ENCODE measurements around the gene TMTC2.
A peak's percentile ranks its signal among the peaks of the same experiment; 100 is the strongest.

Gene TMTC2

DNA sequence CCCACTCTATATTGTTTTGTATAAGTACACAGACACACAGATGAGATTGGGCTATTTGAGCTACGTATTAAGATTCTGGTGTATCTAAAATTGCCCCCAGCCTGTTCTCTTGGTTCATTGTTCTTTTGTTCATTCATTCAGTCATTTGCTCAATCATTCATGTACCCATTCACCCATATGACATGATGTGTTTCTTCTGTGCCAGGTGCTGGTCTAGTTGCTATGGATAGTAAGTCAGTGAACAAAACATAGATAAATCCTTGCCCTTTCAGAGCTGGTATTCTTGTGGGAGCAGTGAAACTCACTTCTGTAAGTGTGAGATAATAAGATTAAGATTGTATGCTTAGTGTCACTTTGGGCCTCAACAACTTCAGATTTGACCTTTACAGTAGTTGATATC is 191.3 kb downstream of the TMTC2 start:
- no peak for DNase-seq (ENCODE audit: low read depth, low spot score)

DNA sequence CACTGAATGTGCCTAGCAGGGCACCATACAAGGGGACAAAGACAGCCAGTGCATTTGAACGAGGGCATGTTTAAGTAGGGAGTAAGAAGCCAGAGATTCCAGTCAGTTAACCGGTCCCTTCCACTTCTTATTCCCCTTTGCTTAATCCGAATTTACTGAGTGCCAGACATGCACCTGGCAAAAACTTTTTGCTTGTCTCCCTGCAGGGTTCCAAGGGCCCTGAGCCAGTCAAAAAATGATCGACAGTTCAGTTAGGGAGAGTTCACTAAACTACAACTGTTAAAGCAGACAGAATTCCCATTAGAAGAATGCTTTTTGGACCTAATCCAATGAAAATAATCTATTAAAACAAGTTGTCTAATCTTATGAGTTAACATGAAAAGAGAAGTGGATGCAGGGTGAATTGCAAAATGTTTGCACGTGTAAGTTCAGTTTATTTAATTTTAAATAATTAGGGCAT is 193.8 kb downstream of the TMTC2 start:
- DNase-seq (ENCODE audit: low read depth, low spot score), result peak; percentile 7

DNA sequence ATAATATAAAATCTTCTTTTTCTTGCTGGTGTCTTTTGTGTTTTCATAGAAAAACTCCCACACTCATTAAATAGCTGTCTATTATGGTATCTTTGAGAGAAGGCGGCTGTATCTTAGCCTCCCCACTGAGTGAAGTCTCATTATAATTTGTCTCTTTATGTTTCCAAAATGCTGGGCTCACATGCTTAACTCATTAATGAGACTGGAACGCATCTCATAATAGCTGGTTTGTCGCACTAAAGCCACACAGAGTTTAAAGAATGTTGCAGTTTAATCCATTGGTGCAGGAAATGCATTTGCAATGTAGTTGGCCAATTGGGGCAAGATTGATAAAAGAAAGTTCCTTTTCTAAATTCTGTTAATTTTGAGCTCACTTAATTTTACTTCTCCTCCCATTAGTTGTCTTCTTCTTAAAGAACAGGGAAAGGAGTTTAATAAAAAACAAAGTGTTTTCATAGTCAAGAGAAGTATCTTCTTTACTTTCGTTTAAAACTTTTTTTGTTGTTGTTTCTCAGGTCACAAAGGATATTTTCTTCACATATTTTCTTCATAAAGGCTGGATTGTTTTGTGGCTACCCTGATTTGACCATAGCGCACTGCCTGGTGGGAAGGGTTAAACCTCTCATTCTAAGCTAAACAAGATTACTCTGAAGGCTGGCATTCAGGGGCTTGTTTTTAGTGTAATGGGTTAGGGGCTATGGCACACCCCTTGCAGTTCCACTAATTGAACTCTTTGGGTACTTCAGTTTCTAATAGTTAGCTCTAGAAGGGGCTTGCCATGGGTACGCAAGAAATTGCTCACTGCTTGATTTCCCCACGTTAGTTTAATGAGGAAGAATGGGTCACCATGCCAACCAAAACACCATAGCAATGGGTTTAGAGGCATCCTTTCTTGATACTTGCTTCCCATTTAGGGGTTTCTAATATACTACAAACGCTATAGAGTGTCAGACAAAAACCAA is 197.0 kb downstream of the TMTC2 start:
- DNase-seq (ENCODE audit: low read depth, low spot score), result no peak

DNA sequence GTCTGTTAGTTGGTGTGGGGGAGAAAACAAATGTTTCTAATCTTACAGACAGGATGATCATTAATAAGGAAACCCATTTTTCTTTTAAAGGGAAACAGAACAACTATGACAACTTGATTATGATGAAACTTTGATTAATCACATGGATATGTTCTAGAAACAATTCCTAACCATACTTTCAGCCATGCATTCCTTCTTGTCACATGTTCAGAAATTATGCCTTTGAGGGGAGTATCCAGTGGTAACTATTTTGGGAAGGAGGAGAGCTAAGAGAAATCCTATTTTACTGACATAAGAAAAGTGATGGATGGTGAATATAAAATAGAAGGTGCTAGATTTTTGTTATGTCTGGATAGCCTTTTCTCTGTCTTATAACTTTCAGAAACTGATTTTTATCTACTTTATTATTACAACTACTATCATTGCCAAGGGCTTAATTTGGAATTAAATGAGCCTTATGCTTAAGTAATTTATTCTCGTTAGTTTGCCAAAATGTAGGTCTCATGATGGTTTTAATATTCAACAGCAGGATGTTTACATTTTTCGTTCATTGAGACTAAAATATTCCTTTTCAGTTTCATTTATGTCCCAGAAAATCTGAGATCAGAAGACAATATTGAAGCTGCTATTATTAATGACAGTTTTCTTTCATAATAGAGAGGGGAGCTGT is 200.1 kb downstream of the TMTC2 start:
- DNase-seq (ENCODE audit: low read depth, low spot score), result no peak

DNA sequence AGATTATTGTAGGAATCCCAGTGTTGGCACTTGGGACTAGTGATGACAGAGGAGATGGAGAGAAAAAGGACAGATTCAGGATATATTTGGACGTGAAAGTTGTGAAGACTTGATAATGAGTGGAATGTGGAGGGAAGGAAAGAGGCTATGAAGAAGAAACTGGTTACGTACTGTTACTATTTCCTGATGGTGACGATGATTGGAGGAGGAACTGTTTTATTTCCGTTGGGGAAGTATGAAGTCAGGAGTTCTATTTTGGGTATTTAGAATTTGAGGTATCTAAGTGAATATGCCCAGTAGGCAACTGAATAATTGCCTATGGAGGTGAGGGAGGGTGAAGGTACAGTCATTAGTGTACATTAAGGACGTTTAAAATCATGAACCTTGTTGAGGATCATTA is 207.2 kb downstream of the TMTC2 start:
- DNase-seq (ENCODE audit: low read depth, low spot score), result no peak

DNA sequence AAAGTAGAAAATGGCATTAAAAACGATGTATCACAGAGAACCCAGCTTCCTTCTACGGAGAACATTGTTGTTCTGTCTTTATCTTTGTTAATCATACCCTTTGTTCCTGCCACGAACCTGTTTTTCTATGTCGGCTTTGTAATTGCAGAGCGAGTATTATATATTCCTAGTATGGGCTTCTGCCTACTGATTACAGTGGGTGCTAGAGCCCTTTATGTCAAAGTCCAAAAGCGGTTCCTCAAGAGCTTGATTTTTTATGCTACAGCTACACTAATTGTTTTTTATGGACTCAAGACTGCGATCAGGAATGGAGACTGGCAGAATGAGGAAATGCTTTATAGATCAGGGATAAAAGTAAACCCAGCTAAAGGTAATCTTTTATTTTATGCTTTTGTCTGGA is 209.6 kb downstream of the TMTC2 start:
- DNase-seq (ENCODE audit: low read depth, low spot score), result no peak

DNA sequence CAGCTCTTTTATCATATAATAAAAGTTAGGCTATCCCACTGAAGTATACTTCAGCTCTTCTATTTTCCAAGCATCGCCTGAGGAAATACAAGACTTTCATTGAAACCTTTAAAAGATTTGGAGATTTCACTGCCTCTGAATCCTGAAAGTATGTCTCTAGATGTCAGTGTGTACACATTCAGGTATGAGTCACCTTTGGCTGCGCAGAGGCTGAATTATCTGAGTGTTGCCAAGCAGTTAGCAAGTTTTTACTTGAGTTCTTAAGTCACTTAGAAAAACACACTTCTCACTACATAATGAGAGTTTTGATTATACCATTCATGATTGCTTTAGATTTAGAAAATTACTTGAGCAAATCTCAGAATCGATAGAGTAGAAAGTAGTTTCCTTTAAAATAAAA is 210.3 kb downstream of the TMTC2 start:
- DNase-seq (ENCODE audit: low read depth, low spot score), result no peak

DNA sequence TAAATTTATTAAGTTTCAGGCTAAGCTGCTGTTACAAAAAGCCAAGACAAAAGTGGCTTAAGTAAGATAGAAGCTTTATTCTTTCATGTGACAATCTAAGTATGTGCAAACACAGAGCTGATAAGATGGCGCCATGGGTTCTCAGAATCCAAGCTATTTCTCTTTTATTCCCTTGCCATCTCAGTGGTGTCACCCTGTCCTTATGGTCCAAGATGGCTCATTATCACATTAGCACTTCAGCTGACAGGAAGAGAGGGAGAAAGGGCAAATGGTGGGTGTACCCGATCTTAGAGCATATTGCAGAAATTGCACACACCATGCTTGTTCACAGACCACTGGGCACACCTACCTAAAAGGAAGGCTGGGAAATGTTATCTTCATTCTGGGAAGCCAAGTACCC is 211.7 kb downstream of the TMTC2 start:
- DNase-seq (ENCODE audit: low read depth, low spot score), result no peak

DNA sequence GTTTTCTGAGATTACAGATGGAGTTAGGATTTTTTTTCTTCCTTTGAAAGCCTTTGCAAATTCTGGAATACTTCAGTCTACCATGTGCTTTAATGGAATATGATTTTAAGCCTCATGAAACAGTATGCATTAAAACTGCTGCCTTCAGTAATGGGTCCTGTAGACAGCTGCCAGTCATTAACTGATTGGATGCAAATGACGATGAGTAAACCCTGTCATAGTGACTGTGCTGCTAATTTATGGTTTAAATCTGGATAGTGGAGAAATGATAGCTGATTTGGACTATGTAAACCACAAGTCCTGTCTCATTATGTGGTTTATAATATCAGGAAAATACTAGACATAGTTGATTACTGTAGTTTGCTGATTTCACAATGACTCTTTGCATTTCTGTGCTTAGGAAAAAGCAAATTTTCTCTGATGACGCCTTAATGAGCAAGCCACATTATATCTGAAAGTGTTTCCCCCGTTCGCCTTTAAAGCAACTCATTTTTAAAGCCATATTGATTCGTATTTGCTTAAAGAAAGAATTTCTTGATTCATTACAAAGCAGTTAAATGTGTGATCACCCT is 217.6 kb downstream of the TMTC2 start:
- DNase-seq (ENCODE audit: low read depth, low spot score), result no peak

DNA sequence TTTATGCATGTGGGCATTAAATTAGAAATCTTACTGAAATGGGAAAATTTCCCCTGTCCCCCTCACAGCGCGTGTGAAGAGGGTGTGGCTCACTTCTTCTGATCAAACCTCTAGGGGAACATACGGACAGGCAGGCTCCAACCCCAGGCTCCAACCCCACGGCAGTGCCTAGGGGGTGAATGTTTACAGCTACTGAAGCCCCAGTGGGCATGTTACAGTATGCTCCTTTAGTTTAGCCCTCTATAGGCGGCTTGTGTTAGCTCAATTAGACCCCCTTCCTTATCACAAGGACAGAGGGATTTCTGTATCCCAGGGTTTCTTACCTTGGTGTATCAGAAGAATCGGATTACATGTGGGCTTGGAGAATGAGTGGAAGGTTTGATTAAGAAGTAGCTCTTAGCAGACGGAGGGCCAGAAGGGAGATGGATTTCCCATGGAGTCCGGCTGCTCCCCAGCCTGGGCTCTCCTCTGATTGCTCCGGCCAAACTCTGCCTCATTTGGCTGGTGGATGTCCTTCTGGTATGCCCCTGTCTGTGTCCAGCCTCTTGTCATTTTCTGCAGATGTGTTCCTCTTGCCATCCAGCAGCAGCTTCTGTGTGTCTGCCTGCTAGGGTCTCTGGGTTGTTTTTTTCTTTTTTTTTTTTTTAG is 223.7 kb downstream of the TMTC2 start:
- DNase-seq (ENCODE audit: low read depth, low spot score), result no peak

DNA sequence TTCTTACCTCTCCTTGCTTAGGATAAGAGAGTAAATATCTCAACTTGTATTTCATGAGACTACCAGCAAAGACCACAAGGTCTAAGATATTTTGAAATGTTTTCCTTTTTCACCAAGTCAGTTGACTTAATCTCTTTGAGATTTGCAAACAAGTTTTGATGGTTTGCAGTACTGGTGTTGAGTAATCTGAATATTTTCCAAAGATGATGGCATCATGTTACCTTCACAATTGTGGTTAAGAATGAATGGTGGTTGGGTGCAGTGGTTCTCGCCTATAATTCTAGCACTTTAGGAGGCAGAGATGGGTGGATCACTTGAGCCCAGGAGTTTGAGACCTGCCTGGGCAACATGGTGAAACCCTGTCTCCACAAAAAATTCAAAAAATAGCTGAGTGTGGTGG is 225.7 kb downstream of the TMTC2 start:
- DNase-seq (ENCODE audit: low read depth, low spot score), result no peak

DNA sequence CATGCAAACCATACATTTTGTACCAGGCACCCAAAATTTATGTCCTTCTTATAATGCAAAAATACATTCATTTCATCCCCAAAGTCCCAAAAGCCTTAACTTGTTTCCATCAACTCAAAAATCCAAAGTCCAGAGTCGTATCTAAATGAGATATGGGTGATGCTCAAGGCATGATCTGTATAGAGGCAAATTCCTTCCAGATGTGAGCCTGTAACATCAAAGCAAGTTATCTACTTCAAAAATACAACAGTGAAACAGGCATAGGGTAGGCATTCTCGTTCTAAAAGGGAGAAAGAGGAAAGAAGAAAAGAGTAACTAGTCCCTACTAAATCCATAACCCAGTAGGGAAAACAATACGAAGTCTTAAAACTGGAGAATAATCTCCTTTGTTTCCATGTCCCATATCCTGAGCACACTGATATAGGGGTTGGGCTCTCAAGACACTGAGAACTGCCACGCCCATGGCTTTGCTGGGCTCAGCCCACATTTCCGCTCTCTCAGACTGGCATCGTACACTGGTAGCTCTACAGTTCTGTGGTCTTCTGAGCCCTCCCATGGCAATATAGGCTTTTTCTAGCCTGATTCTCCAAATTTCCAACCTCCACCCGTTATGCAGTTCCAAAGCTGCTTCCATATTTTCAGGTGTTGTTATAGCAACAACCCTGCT is 232.8 kb downstream of the TMTC2 start:
- DNase-seq (ENCODE audit: low read depth, low spot score), result no peak

DNA sequence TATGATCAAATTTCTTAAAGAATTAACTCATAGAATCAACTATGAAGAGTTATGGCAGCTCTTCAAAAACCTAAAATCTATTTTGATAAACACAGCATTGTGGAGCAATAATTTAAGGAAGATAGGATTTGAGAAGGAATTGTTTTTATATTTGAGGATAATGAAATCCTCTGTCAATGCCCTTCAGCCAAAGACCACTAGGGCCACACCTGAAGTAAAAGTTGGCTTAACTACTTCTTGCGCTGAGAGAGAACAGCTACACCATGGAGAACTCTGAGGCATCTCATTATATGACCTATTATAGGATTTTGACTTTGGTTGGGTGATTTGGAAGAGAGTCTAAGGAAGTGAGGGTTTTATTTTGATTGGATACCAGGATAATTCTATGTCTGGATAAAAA is 237.2 kb downstream of the TMTC2 start:
- no peak for DNase-seq (ENCODE audit: low read depth, low spot score)

DNA sequence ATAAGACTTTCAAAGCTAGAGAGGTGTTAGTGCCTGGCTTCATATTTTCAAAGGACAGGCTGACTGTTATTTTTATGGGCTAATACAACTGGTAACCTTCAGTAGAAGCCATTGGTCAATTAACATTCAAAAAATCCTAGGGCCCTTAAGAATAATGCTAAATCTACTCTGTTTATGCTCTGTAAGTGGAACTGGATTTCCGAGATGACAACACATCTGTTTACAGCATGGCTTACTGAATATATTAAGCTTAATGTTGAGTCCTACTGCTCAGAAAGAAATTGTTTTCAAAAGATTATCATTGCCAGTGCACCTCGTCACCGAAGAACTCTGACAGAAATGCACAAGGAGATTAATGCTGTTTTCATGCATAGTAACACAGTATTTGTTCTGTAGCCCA is 239.9 kb downstream of the TMTC2 start:
- no peak for DNase-seq (ENCODE audit: low read depth, low spot score)

DNA sequence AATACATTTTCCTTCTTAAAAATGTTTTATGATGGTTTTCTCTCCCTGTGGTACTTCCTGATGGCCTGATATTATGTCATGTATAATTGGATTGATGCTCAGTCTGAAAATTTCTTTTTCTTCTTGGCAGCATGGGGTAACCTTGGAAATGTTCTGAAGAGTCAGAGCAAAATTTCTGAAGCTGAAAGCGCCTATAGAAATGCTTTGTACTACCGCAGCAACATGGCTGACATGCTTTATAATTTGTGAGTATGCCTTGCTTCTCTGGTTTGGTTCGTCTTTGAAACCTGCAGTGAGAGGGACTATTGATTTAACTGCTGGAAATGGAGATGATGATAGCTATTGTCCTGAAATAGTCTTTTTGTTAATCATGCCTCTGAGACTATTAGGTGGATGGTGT is 243.6 kb downstream of the TMTC2 start:
- no peak for DNase-seq (ENCODE audit: low read depth, low spot score)

DNA sequence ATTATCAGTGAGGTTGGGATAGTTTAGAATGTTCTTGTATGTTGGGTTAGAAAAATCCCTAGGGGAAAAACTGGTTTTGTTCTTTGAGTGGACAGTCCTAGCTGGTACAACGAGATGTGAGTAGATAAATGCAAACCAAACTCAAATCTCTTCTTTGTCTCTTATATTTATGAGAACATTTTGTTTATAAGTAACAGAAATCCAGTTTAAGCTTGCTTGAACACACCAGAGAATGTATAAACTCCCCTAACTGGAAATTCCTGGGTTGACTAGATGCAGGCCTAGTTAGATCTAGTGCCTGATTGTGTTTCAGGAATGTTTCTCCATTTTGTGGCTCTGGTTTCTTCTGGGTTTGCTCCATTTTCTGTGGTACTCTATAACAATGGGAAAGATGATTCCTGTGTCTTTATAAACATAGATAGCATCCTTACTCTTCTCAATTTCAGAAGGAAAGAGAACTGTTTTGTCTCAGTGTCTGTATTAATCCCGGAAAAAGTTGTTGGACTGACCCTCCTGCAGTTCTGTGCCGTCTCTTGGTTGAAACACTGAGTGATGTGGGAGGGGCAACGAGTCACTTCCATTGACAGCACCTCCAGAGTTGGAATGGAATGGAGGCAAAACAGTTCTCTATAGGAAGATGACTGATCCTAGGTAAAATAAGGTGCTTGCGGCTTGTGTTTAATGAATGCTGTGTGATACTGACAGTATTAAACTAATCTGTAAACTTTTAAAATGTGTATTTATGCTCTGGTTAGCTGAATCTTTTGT is 244.8 kb downstream of the TMTC2 start:
- DNase-seq (ENCODE audit: low read depth, low spot score), result no peak

DNA sequence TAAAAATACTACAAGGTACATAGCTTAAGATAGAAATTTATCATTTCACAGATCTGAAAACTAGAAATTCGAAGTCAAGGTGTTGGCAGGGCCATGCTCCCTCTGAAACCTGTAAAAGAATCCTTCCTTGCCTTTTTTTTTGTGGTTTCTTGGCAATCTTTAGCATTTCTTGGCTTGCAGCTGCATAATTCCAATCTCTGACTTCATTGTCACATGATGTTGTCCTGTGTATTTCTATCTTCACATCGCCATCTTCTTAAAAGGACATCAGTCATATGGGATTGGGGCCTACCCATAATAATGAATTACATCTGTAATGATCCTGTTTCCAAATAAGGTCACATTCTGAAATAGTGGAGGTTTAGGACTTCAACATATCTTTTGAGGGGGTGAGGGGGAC is 250.4 kb downstream of the TMTC2 start:
- no peak for DNase-seq (ENCODE audit: low read depth, low spot score)

DNA sequence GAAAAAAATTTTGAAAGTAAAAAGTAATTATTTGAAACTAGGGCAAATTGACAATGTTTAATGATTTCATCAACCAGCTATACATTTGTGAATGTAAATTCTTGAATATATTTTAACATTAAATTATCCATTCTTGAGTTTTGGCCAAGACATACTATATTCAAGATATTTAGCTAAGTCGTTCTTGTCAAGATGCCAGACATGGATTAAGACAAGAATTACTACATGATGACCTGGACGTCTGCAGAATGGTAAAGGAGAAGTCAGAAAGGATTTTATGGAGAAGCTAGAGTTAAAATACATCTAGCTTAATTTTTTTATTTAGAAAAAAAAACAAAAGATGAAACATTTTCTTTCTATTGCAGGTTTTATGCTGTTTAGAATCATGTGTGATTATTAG is 255.8 kb downstream of the TMTC2 start:
- DNase-seq (ENCODE audit: low read depth, low spot score), result no peak

DNA sequence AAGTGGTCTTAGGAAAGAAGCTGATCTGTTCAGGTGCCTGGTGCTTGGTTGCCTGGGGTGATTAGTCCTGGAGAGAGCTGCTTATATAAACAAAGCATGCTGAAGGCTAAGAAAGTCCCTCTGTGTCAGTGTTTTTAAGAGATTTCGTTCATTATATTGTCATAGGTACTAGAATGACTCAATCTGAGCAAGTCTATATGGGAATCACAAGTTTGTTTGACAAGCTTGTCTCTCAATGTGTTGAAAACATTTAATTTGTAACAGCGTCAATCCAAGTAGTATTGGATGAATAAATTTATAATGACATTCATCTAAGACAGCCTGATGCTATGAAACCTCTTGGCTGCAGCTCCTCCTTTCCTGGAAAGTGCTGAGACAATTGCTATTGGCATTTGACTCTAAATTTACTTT is 256.3 kb downstream of the TMTC2 start:
- no peak for DNase-seq (ENCODE audit: low read depth, low spot score)

DNA sequence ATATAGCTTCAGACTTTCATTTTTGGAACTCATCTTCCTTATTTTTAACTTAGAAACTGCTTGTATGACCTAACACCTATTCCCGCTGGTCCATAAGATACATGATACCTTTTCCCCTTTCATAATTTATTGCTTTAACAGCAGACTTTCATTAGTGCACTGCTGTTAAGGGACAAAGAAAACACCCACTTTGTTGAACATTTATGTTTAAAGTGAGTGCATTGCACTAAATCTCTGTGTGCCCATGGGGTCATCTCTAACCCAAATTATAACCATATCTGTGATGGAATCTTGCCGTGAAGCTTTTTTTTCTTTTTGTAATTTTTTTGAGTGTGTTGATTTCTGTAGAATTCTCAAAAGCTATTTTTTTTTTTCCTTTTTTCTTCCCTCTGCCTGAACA is 261.8 kb downstream of the TMTC2 start:
- DNase-seq (ENCODE audit: low read depth, low spot score), result no peak

DNA sequence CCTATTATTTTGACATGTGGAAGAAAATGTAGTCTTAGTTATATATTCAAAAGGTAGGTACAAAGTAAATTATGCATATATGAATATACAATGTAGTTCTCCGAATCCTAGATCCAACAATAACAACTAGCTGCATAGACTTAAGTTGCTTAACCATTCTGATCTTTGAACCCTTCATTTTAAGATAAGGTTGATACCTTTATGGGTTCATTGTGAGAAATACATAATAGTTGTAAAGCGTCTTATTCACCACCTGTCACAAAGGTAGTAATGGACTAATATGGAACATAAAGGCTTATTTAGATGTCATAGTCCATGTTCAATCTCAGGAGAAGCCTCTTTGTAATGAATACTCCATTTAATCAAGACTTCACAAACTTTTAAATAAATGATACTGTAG is 263.6 kb downstream of the TMTC2 start:
- no peak for DNase-seq (ENCODE audit: low read depth, low spot score)
